Right lobe of liver (tissue), 6 donors: ENCODE data around the gene LRRC43. TPM values are rescaled to one million over a fixed set of nuclear protein-coding genes. Genes with fewer than 3 reads are reported as not detected.

Experiments
- ATAC-seq, 4 donors: fragments of 200-7000 bp; cut with Tn5 transposase; one replicate each; pipeline ENCODE4 v1.9.1; 2020; ENCODE audit warnings: mild to moderate bottlenecking in 4 of 4, moderate library complexity in 4 of 4
- DNase-seq, 3 donors: peaks; one replicate each; pipeline ENCODE4 v3.0.0-alpha.2; 2020
- H3K27ac ChIP-seq, 3 donors: fragments of 200-600 bp; one replicate each; pipeline ENCODE4 v1.8.0; 2022
- H3K27me3 ChIP-seq, 2 donors: fragments of 200-600 bp; one replicate each; pipeline ENCODE4 v1.8.0; 2022
- H3K36me3 ChIP-seq, 4 donors: fragments of 200-600 bp; sonication (generic) in 1 of 4; one replicate each; pipeline versions ENCODE4 v1.5.1 to v1.8.0; 2017 to 2022; ENCODE audit warnings: control low read depth in 1 of 4
- H3K4me1 ChIP-seq, 4 donors: fragments of 200-600 bp; sonication (generic) in 1 of 4; one replicate each; pipeline versions ENCODE4 v1.5.1 to v1.8.0; 2017 to 2022; ENCODE audit warnings: control low read depth in 1 of 4
- H3K4me3 ChIP-seq, 3 donors: fragments of 200-600 bp; one replicate each; pipeline ENCODE4 v1.8.0; 2022
- H3K9me3 ChIP-seq, 4 donors: fragments of 200-600 bp; sonication (generic) in 1 of 4; one replicate each; pipeline versions ENCODE4 v1.5.1 to v1.8.0; 2017 to 2022; ENCODE audit warnings: control low read depth in 1 of 4
- CTCF ChIP-seq, 4 donors: fragments of 200-600 bp in 3 of 4; fragments of 450-650 bp in 1 of 4; IDR thresholded peaks; one replicate each; pipeline versions ENCODE4 v1.5.1 to v1.8.0; 2016 to 2022; ENCODE audit warnings: antibody characterized with exemption in 4 of 4, mild to moderate bottlenecking in 2 of 4
- POLR2A ChIP-seq: fragments of 450-650 bp; IDR thresholded peaks from one replicate; pipeline ENCODE4 v1.6.1; 2017; ENCODE audit warnings: antibody characterized with exemption, mild to moderate bottlenecking
- WGBS: methylation state at CpG from one replicate; pipeline ENCODE4 v1.1.6; 2018; ENCODE audit warnings: low coverage, low lambda C conversion rate; ENCODE audit not compliant: insufficient coverage; ENCODE audit errors: missing lambda C conversion rate; 5-methylcytosine and 5-hydroxymethylcytosine counted together
- intact Hi-C, 2 donors: fragments of 100-400 bp; cut with DNase I; formaldehyde crosslinking; loops; one replicate each; pipeline versions ENCODE4 v1.11.2 to v1.14.1; 2022
- total RNA-seq, 6 experiments: library from RNA; depleted of rRNA in 2 of 6; stranded (reverse); fragments of >200 nt in 2 of 6; fragmentation: NEBNext Ultra II Directional in 3 of 6; extraction: Animal tissue kit (Norgen Biotek cat#: 25700) in 3 of 6; gene quantifications; one replicate each; pipeline versions ENCODE4 v1.1.0 to v1.2.4, GENCODE V29; 2016 to 2023
- donor health status: DM: no; HTN: yes; CAD: no.
- donor health status: DM: no; HTN: no; CAD: no.
- donor health status: DM: no; HTN: no; CAD: no.
- donor health status: DM: no; HTN: yes; CAD: no.
- donor health status: DM: no; HTN: yes; CAD: no.

LRRC43 gene
- total RNA-seq, 6 experiments from 2014 or later: 0.26 to 0.37 (median 0.31) TPM; not detected in 3

- no peaks in the 10 kb centered on the region for H3K36me3 ChIP-seq
- intact Hi-C loops: loop anchor here (5.0 to 10.0 kb wide), 2 partner anchors 53 to 60 kb away; no protein-coding TSS in a partner anchor
- H3K27ac ChIP-seq: no peak overlapping the region
- no peak overlapping the region for H3K4me3 ChIP-seq
- DNase-seq (no peak), ATAC-seq (no peak)
- WGBS: 44% methylated on average over 1 of the region's 1 CpG
- no peaks in the 10 kb centered on the region for H3K4me1 ChIP-seq
- H3K9me3 ChIP-seq: no peaks in the 10 kb centered on the region
- no peak for TF ChIP-seq POLR2A
- TF ChIP-seq CTCF (IDR thresholded peaks at IDR 0.05): no peak
- peaks cover 0 to under 1% of the 10 kb centered on the region in 2 donors for H3K27me3 ChIP-seq
These were observed 14.7 kb downstream of the LRRC43 start for GRCh38 chr12:122197612-122197966.

DNA sequence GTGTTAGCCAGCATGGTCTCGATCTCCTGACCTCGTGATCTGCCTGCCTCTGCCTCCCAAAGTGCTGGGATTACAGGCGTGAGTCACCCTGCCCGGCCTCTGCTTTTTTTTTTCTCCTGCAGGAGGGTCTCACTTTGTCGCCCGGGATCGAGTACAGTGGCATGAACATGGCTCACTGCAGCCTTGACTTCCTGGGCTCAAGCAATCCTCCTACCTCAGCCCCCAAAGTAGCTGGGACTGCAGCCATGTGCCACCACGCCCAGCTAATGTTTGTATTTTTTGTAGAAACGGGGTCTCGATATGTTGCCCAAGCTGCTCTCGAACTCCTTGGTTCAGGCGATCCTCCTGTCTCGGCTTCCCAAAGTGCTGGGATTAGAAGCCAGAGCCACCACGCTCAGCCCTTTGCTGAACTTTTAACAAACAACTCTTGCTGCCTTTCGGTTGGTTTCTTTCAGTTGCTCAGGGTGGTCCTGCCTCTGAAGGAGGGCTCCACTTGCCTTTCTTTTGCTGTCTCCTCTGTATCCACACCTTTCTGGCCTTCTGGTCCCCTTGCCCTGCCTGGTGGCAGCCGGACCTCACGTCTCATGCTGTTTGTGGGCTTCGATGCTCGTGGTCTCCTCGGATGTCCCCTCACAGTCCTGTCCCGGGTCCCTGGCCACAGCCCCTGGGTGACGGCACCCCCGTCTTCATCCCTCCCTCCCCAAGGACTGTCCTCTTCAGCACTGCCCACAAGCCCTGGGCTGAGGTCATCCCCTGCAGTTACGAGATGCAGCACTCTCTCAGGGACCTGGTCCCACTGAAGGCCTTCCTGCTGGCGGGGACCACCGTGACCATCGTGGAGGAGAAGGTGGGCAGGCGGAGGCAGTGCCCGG is 16.8 kb downstream of the LRRC43 start:
- 71% methylated on average over 17 of the region's 29 CpGs for WGBS
- intact Hi-C loops: loop anchor here (5.0 to 10.0 kb wide), 2 partner anchors 55 to 62 kb away; no protein-coding TSS in a partner anchor
- H3K27me3 ChIP-seq: peaks cover 0 to 9% of the 10 kb centered on the region in 2 donors

DNA sequence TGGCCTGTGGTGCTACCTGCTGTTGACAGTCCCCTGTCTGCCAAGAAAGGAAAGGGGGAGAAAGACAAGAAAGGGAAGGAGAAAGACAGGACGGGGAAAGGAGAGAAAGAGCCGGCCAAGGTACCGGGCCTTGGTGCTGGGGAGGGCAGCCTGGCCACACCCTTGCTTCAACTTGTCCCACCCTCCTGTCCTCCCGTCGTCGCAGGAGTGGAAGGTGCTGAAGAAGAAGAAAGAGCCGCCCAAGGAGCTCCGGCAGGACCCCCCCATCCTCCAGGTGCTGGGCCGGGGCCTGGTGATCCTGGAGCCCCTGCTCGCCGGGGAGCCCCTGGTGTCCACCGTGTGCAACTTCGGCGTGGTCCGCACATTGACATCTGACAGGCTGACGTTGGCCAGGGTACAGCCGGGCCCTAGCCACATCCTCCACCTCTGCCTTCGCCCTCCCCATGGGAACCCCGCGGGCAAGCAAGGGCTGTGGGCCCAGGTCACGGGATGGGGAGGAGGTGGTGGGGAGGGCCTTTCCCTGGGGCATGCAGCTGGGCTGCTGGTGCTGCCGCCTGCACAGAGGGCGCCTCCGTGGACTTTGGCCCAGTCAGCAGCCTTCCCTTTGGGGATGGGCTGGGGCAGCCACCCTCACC is 17.7 kb downstream of the LRRC43 start:
- DNase-seq (no peak), ATAC-seq (no peak)
- Histone ChIP-seq H3K27ac (no peak overlapping the region), H3K36me3 (no peaks in the 10 kb centered on the region), H3K4me1 (peaks cover 0 to 16% (median 0%) of the 10 kb centered on the region in 4 donors), H3K9me3 (no peaks in the 10 kb centered on the region), H3K4me3 (no peak overlapping the region), H3K27me3 (peaks cover 0 to 9% of the 10 kb centered on the region in 2 donors)
- intact Hi-C loops: no loop called here
- TF ChIP-seq POLR2A (no peak), CTCF (IDR thresholded peaks at IDR 0.05) (no peak)
- WGBS: no CpG with 5 or more reads among the region's 24 CpGs

More for the DNA sequence above, 16.8 kb downstream of the LRRC43 start:
- TF ChIP-seq POLR2A (no peak), CTCF (IDR thresholded peaks at IDR 0.05) (no peak)
- Histone ChIP-seq H3K27ac (no peak overlapping the region), H3K36me3 (no peaks in the 10 kb centered on the region), H3K4me3 (no peak overlapping the region), H3K4me1 (peaks cover 0 to 16% (median 0%) of the 10 kb centered on the region in 4 donors), H3K9me3 (no peaks in the 10 kb centered on the region)
- DNase-seq (no peak), ATAC-seq (no peak)

DNA sequence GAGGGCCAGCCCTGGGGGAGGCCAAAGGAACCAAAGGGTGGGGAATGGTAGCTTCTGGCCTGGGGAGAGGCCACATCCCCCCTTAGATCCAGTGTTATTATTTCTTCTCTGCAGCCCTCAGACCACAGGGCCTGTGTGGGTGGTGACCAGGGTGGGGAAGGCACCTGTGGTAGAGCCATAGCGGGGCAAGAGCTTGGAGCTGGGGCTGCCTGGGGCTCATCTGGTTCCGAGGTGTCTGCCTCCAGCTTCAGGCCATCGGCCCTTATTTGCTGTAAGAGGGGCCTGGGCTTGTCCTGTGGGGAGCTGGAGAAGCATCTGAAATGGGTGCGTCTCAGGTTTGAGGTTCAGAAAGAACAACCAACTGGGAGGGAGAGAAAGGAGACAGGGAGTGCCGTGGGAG is 18.5 kb downstream of the LRRC43 start:
- no peaks in the 10 kb centered on the region for H3K36me3 ChIP-seq
- H3K4me1 ChIP-seq: peaks cover 0 to 16% (median 0%) of the 10 kb centered on the region in 4 donors
- TF ChIP-seq POLR2A (no peak), CTCF (IDR thresholded peaks at IDR 0.05) (no peak)
- DNase-seq (no peak), ATAC-seq (no peak)
- H3K4me3 ChIP-seq: no peak overlapping the region
- H3K27ac ChIP-seq: no peak overlapping the region
- intact Hi-C loops: no loop called here
- WGBS: 94% methylated on average over 3 of the region's 5 CpGs
- peaks cover 0 to 9% of the 10 kb centered on the region in 2 donors for H3K27me3 ChIP-seq
- no peaks in the 10 kb centered on the region for H3K9me3 ChIP-seq
